ENCODE measurements around the gene USP9X. TPM values are rescaled to one million over a fixed set of nuclear protein-coding genes. Genes with fewer than 3 reads are reported as not detected.

Gene USP9X
- polyA plus RNA-seq (2013, experiment 1 of 4) = 54.2 TPM
- 68.4 TPM for polyA plus RNA-seq (2013, experiment 2 of 4)
- 38.0 TPM for polyA plus RNA-seq (2013, experiment 3 of 4)
- 49.3 TPM for polyA plus RNA-seq (2013, experiment 4 of 4)

- peak within 1 kb of the TSS; percentile 100 for H3K27ac ChIP-seq (ENCODE audit: insufficient read depth, low read depth, low read length, poor library complexity, severe bottlenecking)
- H3K9me3 ChIP-seq (ENCODE audit: control insufficient read depth, low read length) = no peaks in the 10 kb centered on the region
- no peaks in the 10 kb centered on the region for H3K36me3 ChIP-seq (ENCODE audit: control insufficient read depth, insufficient read depth, low read length)
- H3K27me3 ChIP-seq (ENCODE audit: control insufficient read depth, insufficient read depth, low read length, poor library complexity, severe bottlenecking) = no peaks in the 10 kb centered on the region
- H3K4me1 ChIP-seq (ENCODE audit: control insufficient read depth, insufficient read depth, low read length) = no peaks in the 10 kb centered on the region
- 0 to 1% methylated on average over 49 to 60 of the region's 61 CpGs for WGBS, 2 experiments
- H3K4me3 ChIP-seq (ENCODE audit: insufficient read depth, low read depth, low read length) = peak within 1 kb of the TSS; percentile 75
These were observed at the start of gene USP9X for GRCh38 chrX:41084893-41085511. Gene USP9X (plus strand): TSS chrX:41085445. CDS start chrX:41123629, 38,184 bp downstream.

- 100% methylated on average over 1 of the region's 1 CpG for WGBS, 2 experiments
- Histone ChIP-seq H3K4me3 (ENCODE audit: insufficient read depth, low read depth, low read length) (no peak overlapping the region), H3K9me3 (ENCODE audit: control insufficient read depth, low read length) (no peaks in the 10 kb centered on the region), H3K27ac (ENCODE audit: insufficient read depth, low read depth, low read length, poor library complexity, severe bottlenecking) (no peak overlapping the region), H3K36me3 (ENCODE audit: control insufficient read depth, insufficient read depth, low read length) (no peaks in the 10 kb centered on the region), H3K4me1 (ENCODE audit: control insufficient read depth, insufficient read depth, low read length) (no peaks in the 10 kb centered on the region), H3K27me3 (ENCODE audit: control insufficient read depth, insufficient read depth, low read length, poor library complexity, severe bottlenecking) (no peaks in the 10 kb centered on the region)
These were observed 49.7 kb upstream of the USP9X start for GRCh38 chrX:41035582-41035981.

- H3K36me3 ChIP-seq (ENCODE audit: control insufficient read depth, insufficient read depth, low read length) = no peaks in the 10 kb centered on the region
- H3K9me3 ChIP-seq (ENCODE audit: control insufficient read depth, low read length) = no peaks in the 10 kb centered on the region
- H3K4me1 ChIP-seq (ENCODE audit: control insufficient read depth, insufficient read depth, low read length) = no peaks in the 10 kb centered on the region
- WGBS, 2 experiments = 88 to 97% methylated on average over 9 of the region's 9 CpGs
- no peaks in the 10 kb centered on the region for H3K27me3 ChIP-seq (ENCODE audit: control insufficient read depth, insufficient read depth, low read length, poor library complexity, severe bottlenecking)
- H3K27ac ChIP-seq (ENCODE audit: insufficient read depth, low read depth, low read length, poor library complexity, severe bottlenecking) = no peak overlapping the region
- no peak overlapping the region for H3K4me3 ChIP-seq (ENCODE audit: insufficient read depth, low read depth, low read length)
These were observed 48.4 kb upstream of the USP9X start for GRCh38 chrX:41036668-41037326.

- H3K27me3 ChIP-seq (ENCODE audit: control insufficient read depth, insufficient read depth, low read length, poor library complexity, severe bottlenecking) = no peaks in the 10 kb centered on the region
- peaks cover 9% of the 10 kb centered on the region for H3K4me1 ChIP-seq (ENCODE audit: control insufficient read depth, insufficient read depth, low read length)
- no peaks in the 10 kb centered on the region for H3K9me3 ChIP-seq (ENCODE audit: control insufficient read depth, low read length)
- no peak overlapping the region for H3K27ac ChIP-seq (ENCODE audit: insufficient read depth, low read depth, low read length, poor library complexity, severe bottlenecking)
- H3K4me3 ChIP-seq (ENCODE audit: insufficient read depth, low read depth, low read length) = no peak overlapping the region
- H3K36me3 ChIP-seq (ENCODE audit: control insufficient read depth, insufficient read depth, low read length) = no peaks in the 10 kb centered on the region
- 93 to 98% methylated on average over 6 of the region's 6 CpGs for WGBS, 2 experiments
These were observed 42.0 kb upstream of the USP9X start for GRCh38 chrX:41043196-41043595.

GRCh38 chrX:41043674-41044345, 41.4 kb upstream of the USP9X start:
- Histone ChIP-seq H3K36me3 (ENCODE audit: control insufficient read depth, insufficient read depth, low read length) (no peaks in the 10 kb centered on the region), H3K4me3 (ENCODE audit: insufficient read depth, low read depth, low read length) (no peak overlapping the region), H3K9me3 (ENCODE audit: control insufficient read depth, low read length) (no peaks in the 10 kb centered on the region), H3K27me3 (ENCODE audit: control insufficient read depth, insufficient read depth, low read length, poor library complexity, severe bottlenecking) (no peaks in the 10 kb centered on the region), H3K4me1 (ENCODE audit: control insufficient read depth, insufficient read depth, low read length) (peaks cover 9% of the 10 kb centered on the region), H3K27ac (ENCODE audit: insufficient read depth, low read depth, low read length, poor library complexity, severe bottlenecking) (no peak overlapping the region)
- 100% methylated on average over 3 of the region's 6 CpGs; no CpG with 5 or more reads in 1 of the 2 experiments for WGBS, 2 experiments

- Histone ChIP-seq H3K27ac (ENCODE audit: insufficient read depth, low read depth, low read length, poor library complexity, severe bottlenecking) (no peak overlapping the region), H3K4me3 (ENCODE audit: insufficient read depth, low read depth, low read length) (no peak overlapping the region), H3K36me3 (ENCODE audit: control insufficient read depth, insufficient read depth, low read length) (no peaks in the 10 kb centered on the region), H3K27me3 (ENCODE audit: control insufficient read depth, insufficient read depth, low read length, poor library complexity, severe bottlenecking) (no peaks in the 10 kb centered on the region), H3K9me3 (ENCODE audit: control insufficient read depth, low read length) (no peaks in the 10 kb centered on the region), H3K4me1 (ENCODE audit: control insufficient read depth, insufficient read depth, low read length) (peaks cover 9% of the 10 kb centered on the region)
- 39 to 42% methylated on average over 3 of the region's 3 CpGs for WGBS, 2 experiments
These were observed 39.2 kb upstream of the USP9X start for GRCh38 chrX:41045960-41046567.

GRCh38 chrX:41047878-41048534, 37.2 kb upstream of the USP9X start:
- Histone ChIP-seq H3K4me3 (ENCODE audit: insufficient read depth, low read depth, low read length) (no peak overlapping the region), H3K36me3 (ENCODE audit: control insufficient read depth, insufficient read depth, low read length) (no peaks in the 10 kb centered on the region), H3K4me1 (ENCODE audit: control insufficient read depth, insufficient read depth, low read length) (peaks cover 9% of the 10 kb centered on the region), H3K27ac (ENCODE audit: insufficient read depth, low read depth, low read length, poor library complexity, severe bottlenecking) (no peak overlapping the region), H3K9me3 (ENCODE audit: control insufficient read depth, low read length) (no peaks in the 10 kb centered on the region), H3K27me3 (ENCODE audit: control insufficient read depth, insufficient read depth, low read length, poor library complexity, severe bottlenecking) (no peaks in the 10 kb centered on the region)
- WGBS, 2 experiments = 84 to 89% methylated on average over 6 to 8 of the region's 8 CpGs

- Histone ChIP-seq H3K27ac (ENCODE audit: insufficient read depth, low read depth, low read length, poor library complexity, severe bottlenecking) (no peak overlapping the region), H3K27me3 (ENCODE audit: control insufficient read depth, insufficient read depth, low read length, poor library complexity, severe bottlenecking) (no peaks in the 10 kb centered on the region), H3K4me1 (ENCODE audit: control insufficient read depth, insufficient read depth, low read length) (peaks cover 9% of the 10 kb centered on the region), H3K36me3 (ENCODE audit: control insufficient read depth, insufficient read depth, low read length) (no peaks in the 10 kb centered on the region), H3K9me3 (ENCODE audit: control insufficient read depth, low read length) (no peaks in the 10 kb centered on the region), H3K4me3 (ENCODE audit: insufficient read depth, low read depth, low read length) (no peak overlapping the region)
- 100% methylated on average over 1 of the region's 1 CpG for WGBS, 2 experiments
These were observed 34.9 kb upstream of the USP9X start for GRCh38 chrX:41050359-41050758.

GRCh38 chrX:41051288-41051687, 34.0 kb upstream of the USP9X start:
- Histone ChIP-seq H3K27me3 (ENCODE audit: control insufficient read depth, insufficient read depth, low read length, poor library complexity, severe bottlenecking) (no peaks in the 10 kb centered on the region), H3K4me3 (ENCODE audit: insufficient read depth, low read depth, low read length) (no peak overlapping the region), H3K9me3 (ENCODE audit: control insufficient read depth, low read length) (no peaks in the 10 kb centered on the region), H3K36me3 (ENCODE audit: control insufficient read depth, insufficient read depth, low read length) (no peaks in the 10 kb centered on the region), H3K4me1 (ENCODE audit: control insufficient read depth, insufficient read depth, low read length) (peaks cover 2% of the 10 kb centered on the region), H3K27ac (ENCODE audit: insufficient read depth, low read depth, low read length, poor library complexity, severe bottlenecking) (no peak overlapping the region)
- WGBS, 2 experiments = 89% methylated on average over 1 of the region's 1 CpG; no CpG with 5 or more reads in 1 of the 2 experiments
